Activated naive CD8-positive, alpha-beta T cell treated with anti-CD3 and anti-CD28 coated beads for 36 hours (primary cell): ENCODE measurements around the gene PLA1A. TPM values are rescaled to one million over a fixed set of nuclear protein-coding genes. Genes with fewer than 3 reads are reported as not detected.
"Not testable (repeated sequence)": the region's sequence is repeated elsewhere in the genome, so short reads cannot be mapped to it uniquely, and the experiment has no call there.

Experiments used
- DNase-seq: peaks from one replicate; pipeline ENCODE4 v3.0.0; 2021
- H3K27ac Mint-ChIP-seq: one replicate; pipeline ENCODE4 v1.8.0; 2022; ENCODE audit warnings: mild to moderate bottlenecking, moderate library complexity, mixed read lengths
- H3K27me3 Mint-ChIP-seq: one replicate; pipeline ENCODE4 v1.8.0; 2022; ENCODE audit warnings: mild to moderate bottlenecking, mixed read lengths
- H3K36me3 Mint-ChIP-seq: one replicate; pipeline ENCODE4 v1.8.0; 2021; ENCODE audit warnings: mild to moderate bottlenecking, mixed read lengths
- H3K4me1 Mint-ChIP-seq: one replicate; pipeline ENCODE4 v1.8.0; 2021; ENCODE audit warnings: mixed read lengths
- H3K4me3 Mint-ChIP-seq: one replicate; pipeline ENCODE4 v1.8.0; 2022; ENCODE audit warnings: mild to moderate bottlenecking, moderate library complexity, mixed read lengths
- H3K9me3 Mint-ChIP-seq: one replicate; pipeline ENCODE4 v1.8.0; 2022; ENCODE audit warnings: mixed read lengths
- total RNA-seq, 2 experiments: library from RNA; stranded (reverse); gene quantifications; one replicate each; pipeline ENCODE4 v1.2.3, GENCODE V29; 2021

The PLA1A gene
- total RNA-seq, 2 experiments from 2014 or later: not detected

- peaks cover 38% of the 10 kb centered on the region for H3K36me3 Mint-ChIP-seq
- H3K27ac Mint-ChIP-seq: no peak overlapping the region
These were observed 76.2 kb downstream of the PLA1A start for GRCh38 chr3:119673875-119674274.

GRCh38 chr3:119675188-119675874 lies 77.6 kb downstream of the PLA1A start:
- H3K4me1 Mint-ChIP-seq: peaks cover 44% of the 10 kb centered on the region
- no peaks in the 10 kb centered on the region for H3K27me3 Mint-ChIP-seq
- H3K27ac Mint-ChIP-seq: peak overlapping the region; percentile 93
- H3K4me3 Mint-ChIP-seq: peak overlapping the region; percentile 92
- no peaks in the 10 kb centered on the region for H3K9me3 Mint-ChIP-seq
- H3K36me3 Mint-ChIP-seq: peaks cover 36% of the 10 kb centered on the region
- no peak for DNase-seq

More at GRCh38 chr3:119673875-119674274, 76.2 kb downstream of the PLA1A start:
- DNase-seq: no peak
- Mint-ChIP-seq H3K4me1 (peaks cover 48% of the 10 kb centered on the region), H3K27me3 (no peaks in the 10 kb centered on the region), H3K4me3 (no peak overlapping the region), H3K9me3 (no peaks in the 10 kb centered on the region)

- H3K9me3 Mint-ChIP-seq: no peaks in the 10 kb centered on the region
- no peaks in the 10 kb centered on the region for H3K27me3 Mint-ChIP-seq
- DNase-seq: no peak
- peak overlapping the region; percentile 92 for H3K4me3 Mint-ChIP-seq
- H3K4me1 Mint-ChIP-seq: peaks cover 43% of the 10 kb centered on the region
- peaks cover 34% of the 10 kb centered on the region for H3K36me3 Mint-ChIP-seq
- peak overlapping the region; percentile 93 for H3K27ac Mint-ChIP-seq
These were observed 78.3 kb downstream of the PLA1A start for GRCh38 chr3:119676020-119676419.

- Mint-ChIP-seq H3K9me3 (no peaks in the 10 kb centered on the region), H3K4me1 (peaks cover 36% of the 10 kb centered on the region), H3K27ac (peak within 1 kb of the TSS; percentile 93), H3K27me3 (no peaks in the 10 kb centered on the region), H3K4me3 (peak within 1 kb of the TSS; percentile 92), H3K36me3 (peaks cover 25% of the 10 kb centered on the region)
- peak; percentile 93 for DNase-seq
These were observed 79.3 kb downstream of the PLA1A start, which contains the start of gene COX17 for GRCh38 chr3:119676771-119677640. Gene COX17, minus strand, starts transcription at chr3:119677406. Its CDS starts 96 bp downstream, at chr3:119677310.

- Mint-ChIP-seq H3K4me3 (peak overlapping the region; percentile 92), H3K27ac (peak overlapping the region; percentile 93), H3K9me3 (no peaks in the 10 kb centered on the region), H3K4me1 (peaks cover 33% of the 10 kb centered on the region), H3K27me3 (no peaks in the 10 kb centered on the region), H3K36me3 (peaks cover 22% of the 10 kb centered on the region)
- no peak for DNase-seq
These were observed 79.9 kb downstream of the PLA1A start for GRCh38 chr3:119677641-119677934.

- not testable (repeated sequence) for H3K27me3 Mint-ChIP-seq, H3K4me3 Mint-ChIP-seq, DNase-seq, H3K9me3 Mint-ChIP-seq, H3K27ac Mint-ChIP-seq
- peaks cover 22% of the 10 kb centered on the region for H3K36me3 Mint-ChIP-seq
- peaks cover 29% of the 10 kb centered on the region for H3K4me1 Mint-ChIP-seq
These were observed 80.5 kb downstream of the PLA1A start for GRCh38 chr3:119678209-119678608.

Other genes with a start within 250 kb of the PLA1A start
- gene TMEM39A, start 134.3 kb upstream of the PLA1A start, total RNA-seq: 10 to 100 TPM; 32.5 to 36.4 TPM
- 10 to 100 TPM; 17.3 to 21.3 TPM for gene POGLUT1, start 128.9 kb upstream of the PLA1A start, total RNA-seq
- gene TIMMDC1, start 99.3 kb upstream of the PLA1A start, total RNA-seq: 100 to 1,000 TPM; 144 to 150 TPM
- gene CD80, start 38.3 kb upstream of the PLA1A start, total RNA-seq: 1 to 10 TPM; 4.2 to 4.7 TPM
- gene ADPRH, start 18.4 kb upstream of the PLA1A start, total RNA-seq: 1 to 10 TPM; 5.8 to 6.0 TPM
- 1 to 10 TPM; 1.6 to 2.0 TPM for gene POPDC2, start 62.7 kb downstream of the PLA1A start, total RNA-seq
- 10 to 100 TPM; 79.5 to 85.9 TPM for gene COX17, start 79.5 kb downstream of the PLA1A start, total RNA-seq
- under 1 TPM; 0.28 to 0.47 TPM for gene CFAP91, start 105.1 kb downstream of the PLA1A start, total RNA-seq
- 1 to 10 TPM; 1.2 to 1.4 TPM for gene NR1I2, start 184.2 kb downstream of the PLA1A start, total RNA-seq